Measurements from ENCODE around the gene DRGX.

GRCh38 chr10:49364051-49364450, 31.8 kb downstream of the DRGX start:
- TF ChIP-seq, protein P1, sequence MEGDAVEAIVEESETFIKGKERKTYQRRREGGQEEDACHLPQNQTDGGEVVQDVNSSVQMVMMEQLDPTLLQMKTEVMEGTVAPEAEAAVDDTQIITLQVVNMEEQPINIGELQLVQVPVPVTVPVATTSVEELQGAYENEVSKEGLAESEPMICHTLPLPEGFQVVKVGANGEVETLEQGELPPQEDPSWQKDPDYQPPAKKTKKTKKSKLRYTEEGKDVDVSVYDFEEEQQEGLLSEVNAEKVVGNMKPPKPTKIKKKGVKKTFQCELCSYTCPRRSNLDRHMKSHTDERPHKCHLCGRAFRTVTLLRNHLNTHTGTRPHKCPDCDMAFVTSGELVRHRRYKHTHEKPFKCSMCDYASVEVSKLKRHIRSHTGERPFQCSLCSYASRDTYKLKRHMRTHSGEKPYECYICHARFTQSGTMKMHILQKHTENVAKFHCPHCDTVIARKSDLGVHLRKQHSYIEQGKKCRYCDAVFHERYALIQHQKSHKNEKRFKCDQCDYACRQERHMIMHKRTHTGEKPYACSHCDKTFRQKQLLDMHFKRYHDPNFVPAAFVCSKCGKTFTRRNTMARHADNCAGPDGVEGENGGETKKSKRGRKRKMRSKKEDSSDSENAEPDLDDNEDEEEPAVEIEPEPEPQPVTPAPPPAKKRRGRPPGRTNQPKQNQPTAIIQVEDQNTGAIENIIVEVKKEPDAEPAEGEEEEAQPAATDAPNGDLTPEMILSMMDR (IDR thresholded peaks at IDR 0.05): no peak
- TF ChIP-seq EZH2 (IDR thresholded peaks at IDR 0.05; ENCODE audit: borderline replicate concordance, insufficient read depth, low read depth, low read length, poor library complexity, severe bottlenecking): no peak

Measured in B cell (primary cell).